Measurements from ENCODE around the gene JAZF1.

- TF ChIP-seq CTCF (IDR thresholded peaks at IDR 0.05; ENCODE audit: low read depth, low read length, poor library complexity, severe bottlenecking) (no peak), EZH2phosphoT487 (IDR thresholded peaks at IDR 0.05; ENCODE audit: borderline replicate concordance, low read length) (no peak)
These were observed 308.7 kb downstream of the JAZF1 start for GRCh38 chr7:27871866-27872265.

Measured in DOHH2 (cell line).